Tongue (tissue), 2 donors: ENCODE data around the gene MRTO4. TPM values are rescaled to one million over a fixed set of nuclear protein-coding genes. Genes with fewer than 3 reads are reported as not detected.

Experiments used
- small RNA-seq: library from RNA; depleted of rRNA; stranded (forward); fragments of <200 nt; gene quantifications from one replicate; pipeline ENCODE3, GENCODE V24; 2014; ENCODE audit warnings: low replicate concordance
- total RNA-seq: library from RNA; depleted of rRNA; stranded (reverse); fragments of >200 nt; gene quantifications from one replicate; pipeline ENCODE4 v1.2.3, GENCODE V29; 2014

MRTO4 gene
- total RNA-seq, 1 donor from 2014 or later = 16.1 TPM

Small RNA genes lying within 50 kb of the gene (small RNA-seq; reads per million reads assigned to genes)
- gene RNU6-1099P = not detected

Other genes with a start within 250 kb of the MRTO4 start
- 87.6 TPM for gene UBR4, start 41.5 kb upstream of the MRTO4 start, total RNA-seq
- 38.2 TPM for gene EMC1, start 281 bp upstream of the MRTO4 start, total RNA-seq
- 1.3 TPM for gene AKR7A3, start 37.0 kb downstream of the MRTO4 start, total RNA-seq
- gene AKR7A2, start 60.3 kb downstream of the MRTO4 start, total RNA-seq = 61.6 TPM
- gene SLC66A1, start 60.5 kb downstream of the MRTO4 start, total RNA-seq = 8.6 TPM
- gene CAPZB, start 233.7 kb downstream of the MRTO4 start, total RNA-seq = 140 TPM